GM21528 (cell line): Measurements from ENCODE around the gene TRMT112.
"Not testable (repeated sequence)": the region's sequence is repeated elsewhere in the genome, so short reads cannot be mapped to it uniquely, and the experiment has no call there.

Experiments
- ATAC-seq: cut with Tn5 transposase; IDR thresholded peaks from one replicate; pipeline ENCODE4 v1.9.1; 2021; ENCODE audit warnings: mild to moderate bottlenecking, moderate library complexity; ENCODE audit not compliant: unreplicated experiment, low FRiP score

Gene TRMT112

DNA sequence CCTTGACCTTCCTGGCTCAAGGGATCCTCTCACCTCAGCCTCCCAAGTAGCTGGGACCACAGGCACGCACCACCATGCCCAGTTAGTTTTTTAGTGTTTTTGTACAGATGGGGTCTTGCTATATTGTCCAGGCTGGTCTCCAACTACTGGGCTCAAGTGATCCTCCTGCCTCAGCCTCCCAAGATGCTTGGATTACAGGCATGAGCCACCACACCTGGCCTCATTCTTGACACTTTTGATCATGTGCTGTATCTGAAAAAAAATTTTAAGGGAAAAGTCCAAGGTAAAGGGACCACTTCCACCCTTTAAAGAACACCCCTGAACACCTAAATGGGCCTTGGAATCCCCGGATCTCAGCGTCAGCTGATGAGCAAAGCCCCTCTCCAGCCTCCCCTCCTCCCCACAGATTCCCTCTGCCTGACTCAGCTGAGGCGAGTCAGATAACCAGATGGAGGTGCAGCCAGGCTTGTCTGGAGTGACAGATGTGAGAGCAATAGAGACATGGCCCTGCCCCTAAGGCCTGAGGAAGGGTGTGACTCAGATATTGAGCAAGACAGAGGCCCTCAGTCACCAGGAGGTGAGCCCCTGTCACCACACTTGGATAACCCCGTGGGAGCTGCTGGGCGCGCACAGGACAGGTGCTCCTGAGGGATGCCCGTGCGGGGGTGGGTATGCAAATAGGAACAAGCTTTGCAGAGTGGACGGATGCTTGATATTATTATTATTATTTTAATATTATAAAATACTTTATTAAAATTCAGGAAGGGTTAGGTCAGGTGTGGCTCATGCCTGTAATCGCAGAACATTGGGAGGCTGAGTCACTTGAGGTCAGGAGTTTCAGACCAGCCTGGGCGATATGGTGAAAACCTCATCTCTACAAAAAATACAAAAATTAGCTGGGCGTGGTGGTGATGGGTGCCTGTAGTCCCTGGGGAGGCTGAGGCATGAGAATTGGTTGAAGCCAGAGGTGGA is 17.7 kb upstream of the TRMT112 start:
- ATAC-seq = peak; percentile 64

DNA sequence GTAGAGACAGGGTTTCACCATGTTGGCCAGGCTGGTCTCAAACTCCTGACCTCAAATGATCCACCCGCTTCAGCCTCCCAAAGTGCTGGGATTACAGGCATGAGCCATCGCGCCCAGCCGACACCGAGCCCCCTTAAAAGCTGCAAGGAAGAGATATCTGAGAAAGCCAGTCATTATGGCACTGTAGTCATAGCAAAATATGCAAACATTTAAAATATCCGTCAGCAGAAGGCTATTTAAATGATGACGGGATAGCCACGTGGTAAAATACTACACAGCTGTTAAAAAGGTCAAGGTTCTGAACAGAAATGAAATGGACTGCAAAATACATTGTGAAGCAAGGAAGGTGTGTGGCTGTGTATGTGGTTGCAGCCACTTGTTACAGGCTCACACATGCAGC is 16.2 kb upstream of the TRMT112 start:
- ATAC-seq = no peak

DNA sequence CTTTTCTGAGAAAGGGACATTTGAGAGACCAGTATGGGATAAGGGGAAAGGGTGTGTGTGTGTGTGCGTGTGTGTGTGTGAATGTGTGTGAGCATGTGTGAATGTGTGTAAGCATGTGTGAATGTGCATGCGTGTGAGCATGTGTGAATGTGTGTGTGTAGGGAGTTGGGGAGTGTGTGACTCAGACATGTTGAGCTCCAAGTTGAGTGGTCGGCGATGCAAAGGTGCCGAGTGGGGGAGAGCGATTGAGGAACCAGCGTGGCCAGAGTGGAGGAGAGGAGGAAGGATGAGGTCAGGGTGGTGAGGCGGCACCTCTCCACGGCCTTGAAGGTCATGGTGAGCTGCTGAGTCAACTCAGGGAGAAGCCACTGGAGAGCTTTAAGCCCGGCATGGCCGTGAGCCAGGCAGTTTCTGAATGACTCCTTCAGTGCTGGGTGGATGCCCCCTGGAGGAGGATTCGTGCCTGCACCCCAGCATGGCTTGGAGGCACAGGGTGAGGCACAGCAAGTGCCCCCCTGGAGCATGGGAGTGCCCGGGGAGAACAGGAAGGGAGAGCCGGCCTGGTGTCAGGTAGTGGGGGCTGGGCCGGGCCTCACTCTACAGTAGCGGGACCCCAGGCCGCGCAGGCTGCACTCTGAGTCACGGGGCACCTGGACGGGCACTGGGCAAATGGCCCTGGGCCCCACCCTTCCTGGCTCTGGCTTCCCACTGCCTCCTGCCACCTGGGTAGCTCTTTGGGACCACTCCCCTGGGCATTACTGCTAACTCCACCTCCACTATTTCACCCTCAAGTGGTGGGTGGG is 14.4 kb upstream of the TRMT112 start:
- ATAC-seq = no peak

DNA sequence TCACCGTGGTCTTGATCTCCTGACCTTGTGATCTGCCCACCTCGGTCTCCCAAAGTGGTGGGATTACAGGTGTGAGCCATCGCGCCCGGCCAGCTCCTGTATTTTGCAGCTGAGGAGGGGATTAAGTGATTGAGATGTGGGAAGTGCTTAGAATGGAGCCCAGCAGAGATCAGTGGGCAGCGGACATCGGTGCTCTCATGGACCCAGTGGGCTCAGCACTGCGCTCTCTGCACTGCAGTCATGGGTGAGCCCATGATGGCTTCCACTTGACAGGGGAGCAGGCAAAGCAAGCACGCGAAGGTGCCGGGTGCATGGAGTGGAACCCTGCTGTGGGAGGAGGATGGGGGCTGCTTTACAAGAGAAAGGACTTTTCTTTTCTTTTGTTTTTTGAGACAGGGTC is 13.5 kb upstream of the TRMT112 start:
- no peak for ATAC-seq

DNA sequence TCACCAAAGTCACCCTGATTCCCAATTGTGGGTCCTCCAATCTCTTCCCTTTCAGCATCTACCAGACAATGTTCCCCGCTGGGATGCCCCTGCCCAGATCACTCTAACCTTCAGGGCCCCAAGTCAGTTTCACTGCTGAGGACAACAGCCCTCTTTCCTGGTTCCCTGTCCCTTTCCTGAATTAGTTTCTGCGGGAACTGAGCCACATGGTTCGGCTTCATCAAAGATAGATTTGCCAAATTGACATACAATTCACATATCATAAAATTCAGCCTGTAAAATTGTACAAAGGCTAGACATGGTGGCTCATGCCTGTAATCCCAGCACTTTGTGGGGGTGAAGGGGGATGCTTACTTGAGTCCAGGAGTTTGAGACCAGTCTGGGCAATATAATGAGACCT is 10.6 kb upstream of the TRMT112 start:
- no peak for ATAC-seq

DNA sequence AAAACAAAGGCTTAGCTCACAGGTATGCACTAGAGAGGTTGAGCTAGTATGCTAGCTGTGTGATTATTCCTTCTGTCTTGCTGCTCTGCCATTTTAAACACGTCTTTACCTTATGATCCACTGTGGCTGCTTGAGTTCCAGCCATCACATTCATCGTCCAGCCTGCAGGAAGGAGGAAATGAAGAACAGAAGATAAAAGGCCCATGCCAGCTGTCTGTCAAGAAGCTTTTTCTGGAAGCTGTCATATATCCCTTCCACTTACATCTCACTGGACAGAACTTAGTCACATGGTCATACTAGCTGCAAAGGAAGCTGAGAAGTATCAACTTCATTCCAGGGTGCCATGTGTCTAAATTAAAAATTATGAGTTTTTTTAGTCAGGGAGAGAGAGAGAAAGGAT is 10.0 kb upstream of the TRMT112 start:
- no peak for ATAC-seq

DNA sequence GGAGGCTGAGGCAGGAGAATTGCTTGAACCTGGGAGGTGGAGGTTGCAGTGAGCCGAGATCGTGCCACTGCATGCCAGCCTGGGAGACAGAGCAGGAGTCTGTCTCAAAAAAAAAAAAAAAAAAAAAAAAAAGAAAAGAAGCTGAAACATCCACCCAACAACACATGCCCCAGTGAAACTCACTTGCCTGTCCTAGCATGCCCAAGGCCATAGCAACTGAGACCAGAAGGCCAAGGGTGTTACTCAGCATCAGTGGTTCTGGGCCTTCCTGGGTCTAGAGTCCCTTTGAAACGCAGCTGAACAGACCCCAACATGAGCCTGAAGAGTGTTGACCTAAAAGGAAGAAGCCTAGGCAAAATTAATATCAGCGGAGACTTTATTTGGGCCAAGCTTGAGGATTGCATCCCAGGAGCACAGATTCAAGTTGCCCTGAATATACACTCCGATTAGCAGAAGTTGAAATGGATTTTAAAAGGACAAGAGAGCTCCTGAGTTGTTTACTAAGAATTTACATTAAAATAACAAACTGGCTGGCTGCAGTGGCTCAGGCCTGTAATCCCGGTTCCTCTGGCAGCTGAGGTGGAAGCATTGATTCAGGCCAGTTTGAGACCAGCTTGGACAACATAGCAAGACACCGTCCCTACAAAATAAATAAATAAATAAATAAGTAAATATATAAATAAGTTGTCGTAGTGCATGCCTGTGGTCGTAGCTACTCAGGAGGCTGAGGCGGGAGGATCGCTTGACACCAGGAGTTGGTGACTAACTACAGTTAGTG is 7.5 kb upstream of the TRMT112 start:
- ATAC-seq = no peak

DNA sequence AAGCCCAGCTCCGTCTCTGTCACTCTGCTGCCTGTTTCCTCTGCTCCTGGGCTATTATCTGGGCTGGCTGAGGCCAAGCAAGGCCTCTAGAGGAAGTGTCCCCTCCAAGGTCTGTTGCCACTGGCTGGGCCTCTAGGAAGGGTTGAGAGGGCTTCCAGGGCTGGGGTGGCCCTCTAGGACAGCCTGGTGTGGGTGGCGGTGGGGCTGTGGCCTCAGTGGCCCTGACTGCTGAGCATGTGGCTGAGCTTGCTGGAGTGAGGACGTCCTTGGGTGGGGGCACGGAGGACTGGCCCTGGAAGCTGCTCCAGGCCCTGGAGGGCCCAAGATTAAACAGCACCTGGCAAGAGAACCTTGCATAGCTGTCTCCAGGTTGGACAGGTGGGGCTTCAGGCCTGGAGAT is 6.6 kb upstream of the TRMT112 start:
- ATAC-seq = not testable (repeated sequence)

DNA sequence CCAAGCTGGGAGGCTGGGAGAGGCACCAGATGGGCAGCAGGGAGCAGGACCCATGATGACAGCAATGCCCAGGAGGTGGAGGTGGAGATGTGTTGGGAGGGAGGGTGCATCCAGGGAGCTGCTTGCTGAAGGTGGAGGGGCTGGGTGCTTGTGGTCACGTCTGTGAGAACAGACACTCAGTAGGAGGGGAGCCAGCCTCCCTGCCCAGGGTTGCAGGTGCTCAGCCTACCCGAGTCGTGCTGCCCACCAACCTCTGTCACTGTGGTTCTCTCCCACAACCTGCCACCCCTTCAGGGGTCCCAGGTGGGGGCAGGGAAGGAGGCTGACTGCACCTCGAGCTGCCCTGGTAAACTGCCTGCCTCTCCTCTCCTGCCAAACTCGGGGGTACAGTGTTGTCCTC is 6.0 kb upstream of the TRMT112 start:
- no peak for ATAC-seq

DNA sequence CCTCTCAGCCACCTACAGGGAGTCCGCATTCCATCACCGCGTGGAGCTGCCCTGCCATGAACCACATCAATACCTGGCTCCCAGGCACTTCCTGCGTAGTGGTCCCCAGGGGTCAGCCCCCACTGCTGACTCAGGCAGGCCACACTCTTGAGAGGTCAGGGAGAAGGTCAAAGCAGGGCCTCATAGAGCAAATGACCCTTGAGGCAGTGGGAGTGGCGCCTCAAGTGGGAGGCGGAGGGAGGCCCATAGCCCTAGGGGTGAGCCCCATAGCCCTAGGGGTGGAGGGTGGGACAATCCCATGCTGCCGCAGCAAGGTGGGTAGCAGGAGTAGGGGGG is 5.5 kb upstream of the TRMT112 start:
- no peak for ATAC-seq

DNA sequence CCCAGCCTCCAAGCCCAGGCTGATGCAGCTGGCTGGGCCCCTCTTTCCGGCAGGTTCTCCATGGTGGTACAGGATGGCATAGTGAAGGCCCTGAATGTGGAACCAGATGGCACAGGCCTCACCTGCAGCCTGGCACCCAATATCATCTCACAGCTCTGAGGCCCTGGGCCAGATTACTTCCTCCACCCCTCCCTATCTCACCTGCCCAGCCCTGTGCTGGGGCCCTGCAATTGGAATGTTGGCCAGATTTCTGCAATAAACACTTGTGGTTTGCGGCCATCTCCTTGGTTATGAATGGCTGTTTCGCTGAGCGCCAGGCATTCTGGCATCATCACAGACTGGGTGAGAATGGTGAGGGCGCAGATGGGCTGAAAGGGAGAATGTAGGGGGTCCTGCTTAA is 4.2 kb upstream of the TRMT112 start:
- no peak for ATAC-seq

DNA sequence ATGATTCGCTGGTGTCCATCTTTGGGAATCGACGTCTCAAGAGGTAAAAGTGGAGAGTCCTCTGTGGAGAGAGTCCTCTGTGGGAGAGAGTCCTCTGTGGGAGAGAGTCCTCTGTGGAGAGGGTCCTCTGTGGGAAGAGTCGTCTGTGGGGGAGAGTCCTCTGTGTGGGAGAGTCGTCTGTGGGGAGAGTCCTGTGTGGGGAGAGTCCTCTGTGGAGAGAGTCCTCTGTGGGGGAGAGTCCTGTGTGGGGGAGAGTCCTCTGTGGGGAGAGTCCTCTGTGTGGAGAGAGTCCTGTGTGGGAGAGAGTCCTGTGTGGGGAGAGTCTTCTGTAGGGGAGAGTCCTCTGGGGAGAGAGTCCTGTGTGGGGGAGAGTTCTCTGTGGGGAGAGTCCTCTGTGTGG is 3.7 kb upstream of the TRMT112 start:
- ATAC-seq = no peak

DNA sequence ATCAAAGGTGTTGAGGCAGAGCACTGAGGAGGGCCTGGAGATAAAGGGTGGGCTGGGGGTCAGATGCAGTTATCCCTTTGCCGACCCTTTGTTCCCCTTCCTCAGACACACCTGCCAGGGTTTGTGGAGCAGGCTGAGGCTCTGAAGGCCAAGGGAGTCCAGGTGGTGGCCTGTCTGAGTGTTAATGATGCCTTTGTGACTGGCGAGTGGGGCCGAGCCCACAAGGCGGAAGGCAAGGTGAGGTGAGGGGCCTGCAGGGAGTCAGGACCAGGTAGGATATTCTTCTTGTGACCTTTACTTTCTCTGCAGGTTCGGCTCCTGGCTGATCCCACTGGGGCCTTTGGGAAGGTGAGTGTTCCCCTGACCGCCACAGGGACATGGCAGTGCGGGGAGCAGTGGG is 3.2 kb upstream of the TRMT112 start:
- ATAC-seq = no peak

DNA sequence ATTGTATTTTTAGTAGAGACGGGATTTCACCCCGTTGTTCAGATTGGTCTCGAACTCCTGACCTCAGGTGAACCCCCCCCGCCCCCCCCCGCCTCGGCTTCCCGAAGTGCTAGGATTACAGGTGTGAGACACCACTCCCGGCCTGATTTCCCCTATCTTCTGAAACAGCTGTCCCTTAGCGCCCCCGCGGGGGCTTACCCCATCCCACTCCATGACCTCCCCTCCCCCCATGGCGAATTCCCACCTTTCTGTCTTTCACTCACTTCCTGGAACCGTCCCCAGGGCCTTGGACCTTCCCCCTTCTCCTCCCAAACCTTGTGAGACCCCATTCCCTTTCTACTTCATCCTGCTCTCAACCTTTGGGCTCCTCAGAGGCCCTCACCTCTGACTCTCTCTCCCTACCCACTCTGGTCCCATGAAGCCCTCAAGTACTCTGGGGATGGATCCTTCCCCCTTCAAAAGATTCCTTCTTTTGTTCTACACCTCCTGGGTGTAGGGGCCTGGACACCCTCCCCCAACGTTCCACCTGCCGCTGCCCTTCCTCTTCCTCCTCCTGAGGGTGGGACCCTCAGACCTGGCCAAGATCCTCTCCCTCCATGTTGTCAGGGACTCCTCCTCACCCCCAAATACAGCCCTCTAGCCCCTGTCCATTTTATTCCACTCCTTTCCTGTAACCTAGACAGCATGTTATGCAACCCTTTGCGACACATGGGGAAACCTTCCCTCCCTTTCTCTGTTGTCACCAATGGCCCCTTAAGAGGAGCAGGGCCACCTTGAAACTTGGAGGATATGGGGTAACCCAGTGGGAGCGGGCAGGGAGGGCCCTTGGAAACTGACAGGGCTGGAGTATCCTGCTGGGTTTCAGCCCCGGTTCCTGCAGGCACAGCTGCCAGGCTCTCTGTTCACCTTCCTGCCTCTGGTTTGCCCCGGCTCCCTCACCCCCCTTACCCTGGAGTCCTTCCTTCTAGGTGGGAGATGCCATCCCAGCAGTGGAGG is 1.7 kb upstream of the TRMT112 start:
- ATAC-seq = no peak

DNA sequence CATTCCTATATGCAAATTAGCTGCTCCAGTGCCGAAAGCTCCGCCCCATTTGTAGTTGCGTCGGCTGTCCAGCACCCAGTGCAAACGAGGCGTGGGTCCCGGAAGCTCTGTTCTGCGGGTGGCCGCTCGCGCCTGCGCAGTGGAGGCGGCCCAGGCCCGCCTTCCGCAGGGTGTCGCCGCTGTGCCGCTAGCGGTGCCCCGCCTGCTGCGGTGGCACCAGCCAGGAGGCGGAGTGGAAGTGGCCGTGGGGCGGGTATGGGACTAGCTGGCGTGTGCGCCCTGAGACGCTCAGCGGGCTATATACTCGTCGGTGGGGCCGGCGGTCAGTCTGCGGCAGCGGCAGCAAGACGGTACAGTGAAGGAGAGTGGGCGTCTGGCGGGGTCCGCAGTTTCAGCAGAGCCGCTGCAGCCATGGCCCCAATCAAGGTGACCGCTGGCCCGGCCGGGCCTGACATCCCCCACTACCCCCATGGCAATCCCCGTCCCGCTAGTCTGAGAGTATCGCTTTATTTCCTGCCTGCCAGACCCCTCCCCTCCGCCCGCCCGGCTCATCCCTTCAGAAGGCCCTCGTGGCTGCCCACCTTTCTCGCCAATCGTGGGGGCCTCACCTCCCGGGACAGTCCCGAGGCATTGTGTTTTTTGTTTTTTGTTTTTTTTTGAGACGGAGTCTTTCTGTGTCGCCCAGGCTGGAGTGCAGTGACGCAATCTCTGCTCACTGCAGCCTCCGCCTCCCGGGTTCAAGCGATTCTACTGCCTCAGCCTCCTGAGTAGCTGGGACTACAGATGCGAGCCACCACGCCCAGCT is 804 bp upstream of the TRMT112 start, which contains the start of gene PRDX5:
PRDX5 (plus strand) TSS at position 161 of the 805 bp plus-strand sequence; CDS start at position 256, 95 bp downstream.
- peak; percentile 63 for ATAC-seq

DNA sequence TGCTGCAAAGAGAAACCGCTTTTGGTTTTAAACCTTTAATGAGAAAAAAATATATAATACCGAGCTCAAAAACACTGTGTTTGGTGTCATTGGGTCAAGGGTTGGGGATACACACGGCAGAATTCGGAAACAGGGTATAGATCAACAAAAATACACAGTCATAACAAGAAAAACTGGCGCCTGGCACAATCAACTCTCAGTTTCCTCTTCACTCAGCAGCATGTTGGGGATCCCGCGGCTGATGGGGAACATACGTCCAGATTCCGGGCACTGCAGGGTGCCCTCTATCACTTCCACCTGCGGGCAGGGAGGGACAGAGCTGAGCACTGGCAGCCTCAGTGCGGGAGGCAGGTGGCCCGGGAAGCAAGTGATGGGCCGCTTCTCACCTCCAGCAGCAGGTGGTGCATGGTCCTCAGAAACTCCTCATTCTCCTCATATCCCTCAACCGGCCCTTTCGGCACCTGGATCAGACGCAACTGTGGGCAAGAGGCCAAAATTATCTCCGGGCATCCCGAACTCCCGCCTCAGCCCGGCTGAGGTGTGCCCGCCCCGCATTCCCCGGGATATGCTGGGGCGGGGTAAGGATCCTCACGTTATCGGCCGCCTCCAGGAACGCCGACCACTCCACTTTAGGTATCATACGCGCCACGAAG is 561 bp downstream of the TRMT112 start:
- ATAC-seq = no peak

DNA sequence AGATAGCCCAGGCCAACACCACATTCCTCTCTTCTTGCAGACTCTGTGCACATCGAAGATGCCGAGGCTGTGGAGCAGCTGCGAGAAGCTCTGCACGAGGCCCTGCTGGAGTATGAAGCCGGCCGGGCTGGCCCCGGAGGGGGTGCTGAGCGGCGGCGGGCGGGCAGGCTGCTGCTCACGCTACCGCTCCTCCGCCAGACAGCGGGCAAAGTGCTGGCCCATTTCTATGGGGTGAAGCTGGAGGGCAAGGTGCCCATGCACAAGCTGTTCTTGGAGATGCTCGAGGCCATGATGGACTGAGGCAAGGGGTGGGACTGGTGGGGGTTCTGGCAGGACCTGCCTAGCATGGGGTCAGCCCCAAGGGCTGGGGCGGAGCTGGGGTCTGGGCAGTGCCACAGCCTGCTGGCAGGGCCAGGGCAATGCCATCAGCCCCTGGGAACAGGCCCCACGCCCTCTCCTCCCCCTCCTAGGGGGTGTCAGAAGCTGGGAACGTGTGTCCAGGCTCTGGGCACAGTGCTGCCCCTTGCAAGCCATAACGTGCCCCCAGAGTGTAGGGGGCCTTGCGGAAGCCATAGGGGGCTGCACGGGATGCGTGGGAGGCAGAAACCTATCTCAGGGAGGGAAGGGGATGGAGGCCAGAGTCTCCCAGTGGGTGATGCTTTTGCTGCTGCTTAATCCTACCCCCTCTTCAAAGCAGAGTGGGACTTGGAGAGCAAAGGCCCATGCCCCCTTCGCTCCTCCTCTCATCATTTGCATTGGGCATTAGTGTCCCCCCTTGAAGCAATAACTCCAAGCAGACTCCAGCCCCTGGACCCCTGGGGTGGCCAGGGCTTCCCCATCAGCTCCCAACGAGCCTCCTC is 1.5 kb downstream of the TRMT112 start:
- ATAC-seq = not testable (repeated sequence)
